ENCODE results near the gene HOXA5.

Gene HOXA5

DNA sequence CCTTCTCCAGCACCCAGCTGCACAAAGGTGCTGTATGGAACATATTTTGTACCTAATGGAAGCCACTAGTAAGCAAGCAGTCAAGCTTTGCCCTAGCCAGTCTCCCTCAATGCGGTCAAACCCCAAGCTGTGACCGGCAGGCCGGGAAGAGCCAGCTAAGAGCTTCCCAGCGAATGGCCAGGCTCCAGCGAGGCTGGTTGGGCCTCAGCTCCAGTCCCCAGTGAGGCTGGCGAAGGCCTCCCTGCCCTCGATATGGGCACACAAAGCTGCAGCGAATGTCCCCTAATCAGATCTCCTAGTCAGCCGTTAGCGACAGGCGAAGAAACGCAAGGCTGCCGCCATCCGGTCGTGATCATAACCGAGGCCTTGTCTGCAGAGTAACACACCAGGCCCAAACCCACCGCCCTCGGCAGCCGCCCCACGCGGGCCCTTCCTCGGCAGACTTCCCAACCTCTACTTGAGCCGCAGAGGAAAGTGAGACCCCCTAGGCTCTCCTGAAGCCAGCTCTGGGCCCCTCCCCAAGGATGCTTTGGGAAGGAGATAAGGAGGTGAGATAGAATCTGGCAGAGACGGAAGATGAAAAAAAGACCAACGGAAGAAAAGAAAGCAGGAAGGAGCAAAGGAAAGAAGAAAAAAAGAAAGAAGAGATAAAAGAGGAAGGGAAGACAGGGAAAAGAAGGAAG, 24.9 kb upstream of the HOXA5 start:
- H3K4me3 ChIP-seq (ENCODE audit: low read depth, low read length) = no peak overlapping the region
- TF ChIP-seq, protein P1, sequence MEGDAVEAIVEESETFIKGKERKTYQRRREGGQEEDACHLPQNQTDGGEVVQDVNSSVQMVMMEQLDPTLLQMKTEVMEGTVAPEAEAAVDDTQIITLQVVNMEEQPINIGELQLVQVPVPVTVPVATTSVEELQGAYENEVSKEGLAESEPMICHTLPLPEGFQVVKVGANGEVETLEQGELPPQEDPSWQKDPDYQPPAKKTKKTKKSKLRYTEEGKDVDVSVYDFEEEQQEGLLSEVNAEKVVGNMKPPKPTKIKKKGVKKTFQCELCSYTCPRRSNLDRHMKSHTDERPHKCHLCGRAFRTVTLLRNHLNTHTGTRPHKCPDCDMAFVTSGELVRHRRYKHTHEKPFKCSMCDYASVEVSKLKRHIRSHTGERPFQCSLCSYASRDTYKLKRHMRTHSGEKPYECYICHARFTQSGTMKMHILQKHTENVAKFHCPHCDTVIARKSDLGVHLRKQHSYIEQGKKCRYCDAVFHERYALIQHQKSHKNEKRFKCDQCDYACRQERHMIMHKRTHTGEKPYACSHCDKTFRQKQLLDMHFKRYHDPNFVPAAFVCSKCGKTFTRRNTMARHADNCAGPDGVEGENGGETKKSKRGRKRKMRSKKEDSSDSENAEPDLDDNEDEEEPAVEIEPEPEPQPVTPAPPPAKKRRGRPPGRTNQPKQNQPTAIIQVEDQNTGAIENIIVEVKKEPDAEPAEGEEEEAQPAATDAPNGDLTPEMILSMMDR (IDR thresholded peaks at IDR 0.05; ENCODE audit: borderline replicate concordance, insufficient read depth, low read depth, low read length) = no peak

DNA sequence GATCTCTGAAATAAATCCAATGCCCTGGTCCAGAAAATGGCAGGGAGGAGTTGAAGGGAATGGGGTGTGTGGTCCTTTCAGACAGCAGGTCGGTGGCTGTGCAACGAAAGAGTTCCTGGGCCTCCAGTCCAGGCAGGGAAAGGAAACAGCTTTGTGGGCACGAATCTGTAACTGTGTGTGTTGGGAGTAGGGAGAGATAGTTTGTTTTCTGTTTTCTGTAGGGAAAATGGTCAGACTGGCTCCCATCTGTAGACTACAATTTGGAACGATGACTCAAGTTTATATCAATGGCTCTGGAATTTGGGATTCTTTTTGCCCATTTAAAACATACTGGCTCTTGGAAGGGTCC, 24.4 kb upstream of the HOXA5 start:
- H3K4me3 ChIP-seq (ENCODE audit: low read depth, low read length) = no peak overlapping the region
- TF ChIP-seq, protein P1 (IDR thresholded peaks at IDR 0.05; ENCODE audit: borderline replicate concordance, insufficient read depth, low read depth, low read length) = no peak

DNA sequence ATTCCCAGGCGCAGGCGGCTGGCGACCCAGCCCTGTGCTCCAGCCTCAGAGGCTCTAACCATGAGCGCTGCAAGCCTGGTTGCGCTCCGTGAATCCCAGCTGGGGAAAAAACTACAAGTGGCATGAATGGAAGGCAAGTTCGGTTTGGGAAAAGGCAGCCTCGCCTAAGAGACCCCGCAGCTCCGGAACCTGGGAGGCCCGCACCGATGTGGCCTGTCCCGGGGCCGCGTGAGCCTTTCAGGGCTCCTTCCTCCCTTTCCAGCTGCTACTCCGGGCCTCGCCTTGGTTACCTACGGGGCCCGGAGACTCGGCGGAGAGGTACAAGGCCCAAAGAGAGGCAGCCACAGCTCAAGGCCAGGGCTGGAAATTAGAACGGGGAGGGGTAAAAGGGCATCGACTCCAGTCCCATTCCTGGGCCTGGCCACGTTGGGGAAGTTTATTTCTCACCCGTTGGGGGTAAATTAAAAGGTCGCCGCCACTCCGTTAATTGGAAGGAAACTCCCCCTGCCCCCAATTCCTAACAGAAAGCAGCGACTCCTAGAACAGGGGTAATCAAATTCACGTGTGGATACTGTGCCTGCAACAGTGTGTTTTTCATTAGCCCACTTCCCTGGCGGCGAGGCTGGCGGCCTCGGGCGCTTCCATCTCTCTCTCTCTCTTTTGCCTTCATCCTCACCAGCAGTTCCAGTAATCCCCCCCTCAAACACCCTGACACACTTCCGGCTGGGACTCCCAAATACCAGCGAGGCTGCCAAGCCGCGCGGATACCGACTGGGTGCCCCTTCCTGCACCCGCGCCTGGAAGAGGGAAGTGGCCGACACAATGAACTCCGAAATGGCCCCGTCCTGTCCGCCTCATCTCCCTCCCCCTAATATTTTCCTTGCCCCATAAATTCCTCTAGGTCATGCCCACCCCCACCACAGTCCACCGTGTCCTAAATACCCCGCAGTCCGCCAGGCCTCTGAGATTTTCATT, 23.3 kb upstream of the HOXA5 start:
- H3K4me3 ChIP-seq (ENCODE audit: low read depth, low read length) = no peak overlapping the region
- TF ChIP-seq, protein P1 (IDR thresholded peaks at IDR 0.05; ENCODE audit: borderline replicate concordance, insufficient read depth, low read depth, low read length) = no peak

DNA sequence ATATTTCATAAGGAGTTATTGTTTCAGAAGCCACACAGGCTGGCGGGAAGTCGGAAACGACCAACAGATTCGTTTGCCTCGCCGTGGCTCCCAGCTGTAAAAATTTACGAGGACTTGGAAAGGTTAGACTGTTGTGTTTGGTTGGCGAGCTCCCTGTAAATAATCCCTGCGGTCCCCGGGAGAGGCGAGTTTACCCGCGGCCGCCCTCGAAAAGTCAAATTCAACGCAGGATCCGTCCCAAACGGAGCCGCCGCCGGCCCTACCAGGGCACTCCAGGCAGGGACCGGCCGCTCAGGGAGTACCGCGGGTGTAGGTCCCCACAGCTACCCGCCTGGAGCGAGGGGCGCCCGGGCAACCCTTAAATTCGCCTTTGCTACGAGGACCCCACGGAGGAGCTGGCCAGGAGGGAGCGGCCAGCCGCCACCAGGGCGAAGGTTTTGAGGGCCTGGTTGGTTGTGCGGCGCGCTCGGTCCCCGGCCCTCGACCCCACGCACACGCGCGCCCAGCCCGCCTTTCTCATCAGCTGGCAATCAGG, 22.6 kb upstream of the HOXA5 start:
- TF ChIP-seq, protein P1 (IDR thresholded peaks at IDR 0.05; ENCODE audit: borderline replicate concordance, insufficient read depth, low read depth, low read length) = no peak
- H3K4me3 ChIP-seq (ENCODE audit: low read depth, low read length) = no peak overlapping the region

DNA sequence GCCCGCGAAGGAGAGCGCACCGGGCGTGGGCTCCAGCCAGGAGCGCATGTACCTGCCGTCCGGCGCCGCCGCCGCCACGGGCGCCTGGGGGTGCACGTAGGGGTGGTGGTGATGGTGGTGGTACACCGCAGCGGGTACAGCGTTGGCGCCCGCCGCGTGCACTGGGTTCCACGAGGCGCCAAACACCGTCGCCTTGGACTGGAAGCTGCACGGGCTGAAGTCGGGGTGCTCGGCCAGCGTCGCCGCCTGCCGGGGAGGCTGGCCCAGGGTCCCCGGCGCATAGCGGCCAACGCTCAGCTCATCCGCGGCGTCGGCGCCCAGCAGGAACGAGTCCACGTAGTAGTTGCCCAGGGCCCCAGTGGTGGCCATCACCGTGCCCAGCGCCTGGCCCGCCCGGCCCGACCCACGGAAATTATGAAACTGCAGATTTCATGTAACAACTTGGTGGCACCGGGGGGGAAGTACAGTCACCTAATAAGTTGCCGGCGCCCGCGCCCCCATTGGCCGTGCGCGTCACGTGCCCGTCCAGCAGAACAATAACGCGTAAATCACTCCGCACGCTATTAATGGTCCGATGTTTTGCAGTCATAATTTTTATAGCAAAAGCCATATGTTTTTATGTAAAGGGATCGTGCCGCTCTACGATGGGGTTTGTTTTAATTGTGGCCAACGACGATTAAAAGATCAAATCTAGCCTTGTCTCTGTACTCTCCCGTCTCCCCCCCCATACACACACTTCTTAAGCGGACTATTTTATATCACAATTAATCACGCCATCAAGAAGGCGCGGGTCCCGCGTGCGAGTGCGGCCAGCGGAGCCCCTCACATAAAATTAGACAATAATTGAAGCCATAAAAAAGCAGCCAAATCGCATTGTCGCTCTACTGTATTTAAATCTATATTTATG, 21.9 kb upstream of the HOXA5 start, which contains the start of gene HOXA9:
TSS of gene HOXA9 (minus strand) at position 449 of the 907 bp plus-strand sequence. CDS start at position 369, 80 bp downstream.
- no peak within 1 kb of the TSS for H3K4me3 ChIP-seq (ENCODE audit: low read depth, low read length)
- TF ChIP-seq, protein P1 (IDR thresholded peaks at IDR 0.05; ENCODE audit: borderline replicate concordance, insufficient read depth, low read depth, low read length) = no peak

DNA sequence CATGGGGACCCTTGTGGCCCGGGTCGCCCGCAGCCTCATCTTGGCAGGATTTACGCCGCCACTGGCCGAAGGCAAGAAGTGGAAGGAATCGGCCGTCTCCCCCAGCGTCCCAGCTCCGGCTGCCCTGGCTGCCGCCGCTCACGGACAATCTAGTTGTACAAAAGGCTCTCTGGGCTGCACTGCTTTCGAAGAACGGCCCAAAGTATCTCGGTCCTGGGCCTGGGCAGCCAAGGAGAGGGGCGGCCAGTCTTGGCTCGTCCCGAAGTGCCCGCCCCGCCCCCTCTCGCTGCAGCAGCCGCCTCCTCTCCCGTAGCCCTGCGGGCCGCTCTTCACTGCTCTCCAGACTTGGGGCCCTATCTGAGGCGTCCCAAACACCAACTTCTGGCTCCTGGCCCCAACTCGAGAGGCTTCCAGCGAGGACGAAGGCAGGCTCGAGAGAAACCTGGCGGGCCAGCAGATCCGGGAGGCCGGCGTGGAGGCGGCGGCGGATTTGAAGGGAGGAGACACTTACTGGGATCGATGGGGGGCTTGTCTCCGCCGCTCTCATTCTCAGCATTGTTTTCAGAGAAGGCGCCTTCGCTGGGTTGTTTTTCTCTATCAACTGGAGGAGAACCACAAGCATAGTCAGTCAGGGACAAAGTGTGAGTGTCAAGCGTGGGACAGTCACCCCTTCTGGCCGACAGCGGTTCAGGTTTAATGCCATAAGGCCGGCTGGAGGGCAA, 21.0 kb upstream of the HOXA5 start:
- TF ChIP-seq, protein P1 (IDR thresholded peaks at IDR 0.05; ENCODE audit: borderline replicate concordance, insufficient read depth, low read depth, low read length) = no peak
- H3K4me3 ChIP-seq (ENCODE audit: low read depth, low read length) = no peak overlapping the region
